ENCODE results near the gene NEK2. TPM values are rescaled to one million over a fixed set of nuclear protein-coding genes. Genes with fewer than 3 reads are reported as not detected.

The NEK2 gene
- total RNA-seq, 4 donors from 2014 or later = 17.7 TPM; not detected in 3

DNA sequence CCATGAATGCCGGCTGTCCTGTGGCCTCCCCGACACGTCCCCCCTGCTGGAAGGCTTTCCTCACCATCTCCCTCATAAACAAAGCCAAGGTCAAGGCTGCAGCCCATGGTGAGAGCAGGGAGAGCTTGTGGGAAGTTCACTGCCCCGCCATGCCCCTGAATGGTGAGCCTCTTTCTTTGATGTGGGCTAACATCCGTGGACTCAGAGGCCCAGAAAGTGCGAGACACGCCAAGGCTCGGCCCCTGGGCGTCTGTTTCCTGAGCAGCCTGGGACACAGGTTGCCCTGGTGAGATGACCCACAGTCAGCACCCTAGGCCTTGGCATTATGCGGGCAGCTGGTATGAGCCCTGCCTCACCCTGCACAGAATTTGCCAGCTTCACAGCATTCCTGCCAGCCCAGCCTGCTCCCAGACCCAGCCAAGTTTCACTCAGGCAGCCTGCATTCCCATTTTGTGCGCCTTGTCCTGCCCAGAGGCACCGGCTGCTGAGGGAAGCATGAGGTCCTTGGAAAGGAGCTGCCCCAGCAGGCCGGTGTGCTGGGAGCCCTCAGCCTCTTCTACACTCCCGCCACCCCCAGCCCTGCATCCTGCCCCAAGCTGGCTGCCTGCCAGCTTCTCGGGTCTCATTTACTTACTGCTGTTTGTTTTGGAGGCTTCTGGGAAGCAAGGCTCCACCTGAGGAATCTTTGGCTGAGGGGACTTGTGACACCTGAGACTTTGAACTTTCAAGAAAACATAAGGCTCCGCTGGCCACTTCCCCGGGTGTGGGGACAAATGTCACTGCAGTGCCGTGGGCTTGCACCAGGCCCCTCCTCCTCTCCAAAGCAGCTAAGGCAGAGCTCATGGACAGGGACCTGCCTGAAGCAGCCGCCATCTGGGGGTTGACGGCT, 31.9 kb downstream of the NEK2 start:
- H3K27me3 ChIP-seq = no peaks in the 10 kb centered on the region
- H3K9me3 ChIP-seq = no peaks in the 10 kb centered on the region
- no peaks in the 10 kb centered on the region for H3K4me1 ChIP-seq
- intact Hi-C loops (cut with DNase I; ENCODE audit: low total_unique reads) = no loop called here
- no peaks in the 10 kb centered on the region for H3K36me3 ChIP-seq
- no peak overlapping the region for H3K27ac ChIP-seq
- TF ChIP-seq POLR2A (IDR thresholded peaks at IDR 0.05) = no peak
- TF ChIP-seq, protein P1, sequence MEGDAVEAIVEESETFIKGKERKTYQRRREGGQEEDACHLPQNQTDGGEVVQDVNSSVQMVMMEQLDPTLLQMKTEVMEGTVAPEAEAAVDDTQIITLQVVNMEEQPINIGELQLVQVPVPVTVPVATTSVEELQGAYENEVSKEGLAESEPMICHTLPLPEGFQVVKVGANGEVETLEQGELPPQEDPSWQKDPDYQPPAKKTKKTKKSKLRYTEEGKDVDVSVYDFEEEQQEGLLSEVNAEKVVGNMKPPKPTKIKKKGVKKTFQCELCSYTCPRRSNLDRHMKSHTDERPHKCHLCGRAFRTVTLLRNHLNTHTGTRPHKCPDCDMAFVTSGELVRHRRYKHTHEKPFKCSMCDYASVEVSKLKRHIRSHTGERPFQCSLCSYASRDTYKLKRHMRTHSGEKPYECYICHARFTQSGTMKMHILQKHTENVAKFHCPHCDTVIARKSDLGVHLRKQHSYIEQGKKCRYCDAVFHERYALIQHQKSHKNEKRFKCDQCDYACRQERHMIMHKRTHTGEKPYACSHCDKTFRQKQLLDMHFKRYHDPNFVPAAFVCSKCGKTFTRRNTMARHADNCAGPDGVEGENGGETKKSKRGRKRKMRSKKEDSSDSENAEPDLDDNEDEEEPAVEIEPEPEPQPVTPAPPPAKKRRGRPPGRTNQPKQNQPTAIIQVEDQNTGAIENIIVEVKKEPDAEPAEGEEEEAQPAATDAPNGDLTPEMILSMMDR (IDR thresholded peaks at IDR 0.05) = no peak
- H3K4me3 ChIP-seq = no peak overlapping the region
- no peak for DNase-seq

DNA sequence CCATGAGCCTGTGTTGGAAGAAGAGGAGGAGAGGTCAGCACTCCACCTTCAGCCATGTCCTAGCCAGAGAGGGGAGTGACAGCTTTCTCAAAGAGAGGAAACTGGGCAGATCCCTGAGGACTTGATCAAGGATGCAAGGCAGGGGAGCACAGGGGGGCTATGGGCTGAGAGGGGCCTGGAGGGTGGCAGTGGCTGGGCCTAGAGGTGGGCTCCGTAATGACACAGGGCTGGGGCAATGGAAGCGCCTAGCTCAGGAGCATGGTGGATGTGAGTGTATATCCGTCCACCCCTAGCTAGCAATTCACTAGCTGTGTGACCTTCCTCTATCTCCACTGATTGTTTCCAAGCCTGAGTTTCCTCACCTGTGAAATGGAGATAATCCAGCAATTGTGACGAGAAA, 32.6 kb downstream of the NEK2 start:
- intact Hi-C loops (cut with DNase I; ENCODE audit: low total_unique reads) = no loop called here
- Histone ChIP-seq H3K4me3 (no peak overlapping the region), H3K27me3 (no peaks in the 10 kb centered on the region), H3K9me3 (no peaks in the 10 kb centered on the region), H3K27ac (no peak overlapping the region), H3K4me1 (no peaks in the 10 kb centered on the region), H3K36me3 (no peaks in the 10 kb centered on the region)
- no peak for DNase-seq
- TF ChIP-seq, protein P1 (IDR thresholded peaks at IDR 0.05) = no peak
- TF ChIP-seq POLR2A (IDR thresholded peaks at IDR 0.05) = no peak

DNA sequence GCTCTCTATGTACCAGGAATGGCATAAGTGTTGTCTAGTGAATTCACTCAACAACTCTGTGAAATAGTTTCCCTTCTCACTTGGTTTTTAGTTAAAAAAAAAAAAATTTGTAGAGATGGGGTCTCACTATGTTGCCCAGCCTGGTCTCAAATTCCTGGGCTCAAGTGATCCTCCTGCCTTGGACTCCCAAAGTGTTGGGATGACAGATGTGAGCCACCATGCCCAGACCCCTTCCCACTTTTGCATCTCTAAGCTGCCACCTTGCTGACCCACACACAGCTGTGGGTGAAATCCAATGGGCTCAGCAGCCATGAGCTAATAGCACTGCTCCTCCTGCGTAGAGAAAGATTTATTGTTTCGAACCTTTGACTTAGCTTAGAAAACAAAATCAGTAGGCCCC, 33.5 kb downstream of the NEK2 start:
- H3K27me3 ChIP-seq = no peaks in the 10 kb centered on the region
- H3K9me3 ChIP-seq = no peaks in the 10 kb centered on the region
- H3K36me3 ChIP-seq = no peaks in the 10 kb centered on the region
- TF ChIP-seq, protein P1 (IDR thresholded peaks at IDR 0.05) = no peak
- no peaks in the 10 kb centered on the region for H3K4me1 ChIP-seq
- H3K27ac ChIP-seq = no peak overlapping the region
- H3K4me3 ChIP-seq = no peak overlapping the region
- intact Hi-C loops (cut with DNase I; ENCODE audit: low total_unique reads) = no loop called here
- no peak for DNase-seq

DNA sequence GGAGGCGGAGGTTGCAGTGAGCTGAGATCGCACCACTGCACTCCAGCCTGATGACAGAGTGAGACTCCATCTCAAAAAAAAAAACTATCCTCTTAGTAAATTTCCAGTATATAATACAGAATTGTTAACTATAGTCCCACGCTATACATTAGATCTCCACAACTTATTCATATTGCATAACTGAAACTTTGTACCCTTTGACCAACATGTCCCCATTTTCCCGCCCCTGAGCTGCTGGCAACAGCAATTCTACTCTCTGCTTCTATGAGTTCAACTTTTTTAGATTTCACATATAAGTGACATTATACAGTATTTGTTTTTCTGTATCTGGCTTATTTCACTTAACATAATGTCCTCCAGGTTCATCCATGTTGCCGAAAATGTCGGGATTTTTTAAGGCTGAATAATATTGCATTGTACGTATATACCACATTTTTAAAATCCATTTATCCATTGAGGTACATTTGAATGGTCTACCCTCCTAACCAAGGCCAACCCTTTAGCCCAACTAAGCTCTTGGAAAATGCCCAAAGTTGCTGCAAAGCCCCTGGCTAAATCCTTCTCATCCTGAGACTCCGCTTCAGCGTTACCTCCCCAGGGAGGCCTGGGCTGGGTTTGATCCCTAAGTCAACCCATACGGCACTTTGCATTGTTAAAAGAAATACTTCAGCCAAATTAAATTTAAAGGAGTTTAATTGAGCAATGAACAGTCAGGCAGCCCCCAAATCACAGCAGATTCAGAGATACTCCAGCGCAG, 34.2 kb downstream of the NEK2 start:
- Histone ChIP-seq H3K27ac (no peak overlapping the region), H3K4me1 (no peaks in the 10 kb centered on the region), H3K27me3 (no peaks in the 10 kb centered on the region), H3K36me3 (no peaks in the 10 kb centered on the region), H3K9me3 (no peaks in the 10 kb centered on the region), H3K4me3 (no peak overlapping the region)
- intact Hi-C loops (cut with DNase I; ENCODE audit: low total_unique reads) = no loop called here
- TF ChIP-seq, protein P1 (IDR thresholded peaks at IDR 0.05) = no peak
- TF ChIP-seq POLR2A (IDR thresholded peaks at IDR 0.05) = no peak
- no peak for DNase-seq

DNA sequence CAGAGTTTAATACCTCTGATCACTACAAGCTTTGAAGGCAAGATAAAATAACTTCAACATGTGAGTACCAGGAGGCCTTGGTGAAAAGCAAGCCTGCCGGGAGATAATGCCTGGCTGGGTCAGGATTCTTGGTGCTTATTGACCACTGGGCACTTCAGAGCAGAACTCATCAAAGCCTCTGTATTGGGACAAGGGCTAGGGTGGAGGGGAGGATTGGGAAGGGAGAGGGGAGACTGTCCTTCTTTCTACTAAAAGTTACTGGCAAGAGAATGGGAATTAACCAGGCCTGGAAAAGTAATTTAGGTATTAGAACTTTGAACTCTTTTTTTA, 35.2 kb downstream of the NEK2 start:
- TF ChIP-seq, protein P1 (IDR thresholded peaks at IDR 0.05) = no peak
- no peak for TF ChIP-seq POLR2A (IDR thresholded peaks at IDR 0.05)
- no peaks in the 10 kb centered on the region for H3K27me3 ChIP-seq
- no peak overlapping the region for H3K27ac ChIP-seq
- no peaks in the 10 kb centered on the region for H3K36me3 ChIP-seq
- H3K9me3 ChIP-seq = no peaks in the 10 kb centered on the region
- intact Hi-C loops (cut with DNase I; ENCODE audit: low total_unique reads) = no loop called here
- H3K4me1 ChIP-seq = no peaks in the 10 kb centered on the region
- no peak for DNase-seq
- no peak overlapping the region for H3K4me3 ChIP-seq

Data from uterus (tissue), 4 donors.